Measurements from ENCODE around the gene PTPRJ.

Gene PTPRJ

DNA sequence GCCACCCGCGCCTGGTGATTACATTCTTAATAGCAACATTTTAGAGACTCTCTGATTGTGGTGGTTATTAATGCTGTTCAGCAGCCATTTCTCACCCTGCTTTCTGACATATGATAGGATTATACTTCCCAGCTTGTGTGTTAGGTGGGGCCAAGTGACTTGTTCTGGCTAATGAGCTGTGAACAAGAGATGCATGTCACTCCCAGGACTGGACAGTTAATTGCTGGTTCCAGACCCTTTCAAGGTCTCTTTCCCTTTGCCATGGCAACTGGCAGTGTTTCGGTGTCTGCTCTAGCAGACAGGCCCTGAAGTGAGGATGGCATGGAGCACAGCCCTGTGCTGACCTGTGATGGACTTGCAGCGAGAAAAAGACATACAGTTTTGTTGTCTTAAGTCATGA is 8.9 kb upstream of the PTPRJ start:
- no peak for TF ChIP-seq CTCF (IDR thresholded peaks at IDR 0.05; ENCODE audit: low read depth, low read length, missing control alignments)
- no peak for DNase-seq (ENCODE audit: low read depth)

DNA sequence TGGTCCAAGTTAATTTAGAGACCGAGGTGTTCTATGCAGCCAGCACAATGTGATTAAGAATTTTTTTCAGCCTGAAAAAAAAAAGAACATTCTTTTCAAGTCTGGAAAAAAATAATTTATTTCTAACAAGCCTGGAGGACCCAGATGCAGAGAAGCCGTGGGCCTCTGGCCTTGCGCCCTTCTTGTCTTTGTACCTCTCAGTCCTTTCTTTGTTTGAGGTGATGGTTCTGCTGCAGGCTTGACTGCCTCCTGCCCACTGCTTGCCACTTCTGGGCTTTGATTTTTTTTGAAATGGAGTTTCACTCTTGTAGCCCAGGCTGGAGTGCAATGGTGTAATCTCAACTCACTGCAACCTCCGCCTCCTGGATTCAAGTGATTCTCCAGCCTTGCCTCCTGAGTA is 7.2 kb upstream of the PTPRJ start:
- TF ChIP-seq CTCF (IDR thresholded peaks at IDR 0.05; ENCODE audit: low read depth, low read length, missing control alignments), result no peak

More for the DNA sequence above, 8.9 kb upstream of the PTPRJ start:
- no peak overlapping the region for H3K4me3 ChIP-seq (ENCODE audit: low read depth, low read length)

DNA sequence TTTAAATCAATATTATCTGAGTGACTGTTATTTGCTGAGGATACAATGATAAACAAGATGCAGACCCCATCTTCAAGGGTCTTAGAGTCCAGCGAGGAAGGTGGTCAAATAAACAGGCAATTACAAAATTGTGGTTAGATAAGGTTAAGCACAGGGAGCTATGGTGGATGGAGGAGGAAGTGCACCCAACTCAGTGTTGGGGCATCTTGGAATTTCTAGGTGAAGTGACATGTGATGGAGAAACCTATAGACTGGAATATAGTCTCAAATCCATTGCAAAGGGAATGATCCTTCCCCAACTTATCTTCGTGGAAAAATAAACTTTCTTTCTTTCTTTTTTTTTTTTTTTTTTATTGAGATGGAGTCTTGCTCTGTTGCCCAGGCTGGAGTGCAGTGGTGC is 3.4 kb upstream of the PTPRJ start:
- TF ChIP-seq CTCF (IDR thresholded peaks at IDR 0.05; ENCODE audit: low read depth, low read length, missing control alignments), result no peak
- DNase-seq (ENCODE audit: low read depth), result no peak

More for the DNA sequence above, 7.2 kb upstream of the PTPRJ start:
- no peak for DNase-seq (ENCODE audit: low read depth)
- no peak overlapping the region for H3K4me3 ChIP-seq (ENCODE audit: low read depth, low read length)

GRCh38 chr11:47977623-47978022 is 2.7 kb upstream of the PTPRJ start:
- TF ChIP-seq CTCF (IDR thresholded peaks at IDR 0.05; ENCODE audit: low read depth, low read length, missing control alignments), result no peak
- DNase-seq (ENCODE audit: low read depth), result no peak
- H3K4me3 ChIP-seq (ENCODE audit: low read depth, low read length), result no peak overlapping the region

More for the DNA sequence above, 3.4 kb upstream of the PTPRJ start:
- no peak overlapping the region for H3K4me3 ChIP-seq (ENCODE audit: low read depth, low read length)

DNA sequence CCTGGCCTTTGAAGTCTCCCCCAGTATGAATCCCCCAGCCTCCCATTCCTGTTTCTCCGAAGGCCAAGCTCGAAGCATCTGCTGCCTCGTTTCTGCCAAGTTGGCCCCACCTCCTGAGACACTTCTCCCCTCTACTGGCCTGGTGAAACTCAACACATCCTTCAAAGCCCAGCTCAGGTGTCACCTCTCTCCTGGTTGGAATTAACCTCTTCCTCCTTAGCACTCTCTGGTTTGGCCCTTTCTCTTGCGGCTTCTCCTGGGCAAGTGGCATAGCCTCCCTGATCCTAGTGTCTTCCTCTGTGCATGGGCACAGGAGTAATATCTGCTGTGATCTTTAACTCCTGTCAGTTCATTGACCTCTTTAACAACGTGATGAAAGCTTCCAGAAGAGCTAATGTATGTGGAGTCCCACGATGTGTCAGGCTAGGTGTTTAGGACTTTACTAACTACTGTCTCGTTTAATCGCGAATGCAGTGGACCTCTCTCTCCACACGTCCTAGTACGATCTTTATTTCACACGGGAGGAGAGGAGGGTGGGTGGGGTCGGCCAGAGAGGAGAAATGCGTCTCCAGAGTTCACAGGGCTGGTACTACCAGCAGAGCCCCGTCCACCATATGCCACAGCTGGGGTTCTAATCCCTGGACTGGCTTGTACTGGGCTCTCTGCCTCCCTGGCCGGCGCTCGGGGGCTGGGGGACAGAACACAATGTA is 826 bp upstream of the PTPRJ start:
- H3K4me3 ChIP-seq (ENCODE audit: low read depth, low read length), result no peak overlapping the region
- TF ChIP-seq CTCF (IDR thresholded peaks at IDR 0.05; ENCODE audit: low read depth, low read length, missing control alignments), result no peak
- DNase-seq (ENCODE audit: low read depth), result no peak

DNA sequence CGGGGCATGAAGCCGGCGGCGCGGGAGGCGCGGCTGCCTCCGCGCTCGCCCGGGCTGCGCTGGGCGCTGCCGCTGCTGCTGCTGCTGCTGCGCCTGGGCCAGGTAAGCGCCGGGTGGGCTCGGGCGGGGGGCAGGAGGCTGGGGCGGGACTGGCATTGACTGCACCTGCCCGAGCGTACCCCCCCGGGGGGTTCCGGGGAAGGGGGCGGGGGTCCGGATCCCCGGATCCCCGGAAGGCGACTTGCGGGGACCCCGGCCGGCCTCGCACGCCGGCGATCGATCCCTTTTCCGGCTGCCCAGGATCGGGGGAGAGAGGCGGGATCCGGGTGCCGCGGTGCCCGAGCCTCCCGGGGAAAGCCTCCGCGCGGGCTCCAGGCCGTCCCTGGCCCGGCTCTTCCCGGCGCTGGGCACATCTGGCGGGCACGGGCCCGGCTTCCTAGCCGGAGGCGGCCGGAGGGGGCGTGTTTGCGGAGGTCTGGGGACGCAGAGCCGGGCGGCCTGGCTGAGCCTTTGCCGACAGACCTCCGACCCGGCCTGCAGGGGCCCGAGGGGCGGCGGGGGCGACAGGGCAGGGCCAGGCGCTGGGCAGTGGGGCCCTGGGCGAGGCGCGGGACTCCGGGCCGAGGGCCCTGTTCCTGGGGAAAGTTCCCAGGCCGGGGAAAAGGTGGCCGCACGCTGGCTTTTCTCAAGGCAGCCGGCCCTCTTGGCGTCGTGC is 705 bp downstream of the PTPRJ start:
- no peak for TF ChIP-seq CTCF (IDR thresholded peaks at IDR 0.05; ENCODE audit: low read depth, low read length, missing control alignments)
- peak overlapping the region; percentile 64 for H3K4me3 ChIP-seq (ENCODE audit: low read depth, low read length)
- DNase-seq (ENCODE audit: low read depth), result no peak

Data from GM12864 (cell line).